GM21526 (cell line): ENCODE data around the gene PTDSS2.
"Not testable (repeated sequence)": the region's sequence is repeated elsewhere in the genome, so short reads cannot be mapped to it uniquely, and the experiment has no call there.

Source experiments
- ATAC-seq: cut with Tn5 transposase; IDR thresholded peaks from one replicate; pipeline ENCODE4 v1.9.1; 2021; ENCODE audit warnings: moderate library complexity; ENCODE audit not compliant: unreplicated experiment, low FRiP score

The PTDSS2 gene

DNA sequence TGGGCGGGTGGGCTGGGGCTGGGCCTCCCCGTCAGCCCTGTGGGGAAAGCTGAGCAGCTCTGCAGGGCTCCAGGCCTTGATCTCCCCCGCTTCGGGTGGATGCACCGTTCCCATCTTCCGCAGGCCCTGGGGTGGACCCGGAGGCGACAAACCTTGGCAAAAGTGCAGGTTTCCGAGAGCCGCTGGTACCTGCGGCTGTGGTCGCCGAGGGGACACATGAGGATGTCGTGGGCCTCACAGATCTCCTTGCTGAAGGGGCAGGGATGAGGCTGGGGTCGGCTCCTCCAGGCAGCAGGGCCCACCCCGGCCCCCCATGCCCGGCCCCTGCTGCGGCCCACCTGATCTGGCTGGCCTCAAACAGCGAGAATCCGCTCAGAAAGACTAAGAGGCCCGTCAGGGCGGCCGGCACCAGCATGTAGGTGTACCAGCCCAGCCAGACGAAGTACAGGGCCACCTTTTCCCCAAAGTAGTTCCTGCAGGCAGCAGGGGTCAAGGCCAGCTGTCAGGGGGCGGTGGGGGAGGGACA is 20.1 kb upstream of the PTDSS2 start:
- ATAC-seq: no peak

DNA sequence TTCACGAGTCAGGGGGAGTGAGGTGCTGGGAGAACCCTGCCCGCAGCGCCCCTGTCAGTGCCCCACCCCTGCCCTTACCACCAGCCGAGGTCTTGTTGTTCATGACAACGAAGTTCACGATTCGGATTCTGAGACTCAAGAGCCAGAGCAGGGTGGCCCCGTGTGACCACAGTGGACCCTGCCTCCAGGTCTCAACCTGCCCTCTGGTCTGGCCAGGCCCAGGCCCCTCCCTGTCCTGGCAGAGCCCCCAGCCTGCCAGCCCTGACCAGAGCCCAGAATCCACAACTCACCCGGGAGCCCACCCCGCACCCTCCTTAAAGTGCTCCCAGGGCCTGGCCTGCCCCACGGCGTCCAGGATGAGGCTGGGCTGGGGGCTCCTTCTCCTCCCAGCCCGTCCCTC is 18.2 kb upstream of the PTDSS2 start:
- ATAC-seq: no peak

DNA sequence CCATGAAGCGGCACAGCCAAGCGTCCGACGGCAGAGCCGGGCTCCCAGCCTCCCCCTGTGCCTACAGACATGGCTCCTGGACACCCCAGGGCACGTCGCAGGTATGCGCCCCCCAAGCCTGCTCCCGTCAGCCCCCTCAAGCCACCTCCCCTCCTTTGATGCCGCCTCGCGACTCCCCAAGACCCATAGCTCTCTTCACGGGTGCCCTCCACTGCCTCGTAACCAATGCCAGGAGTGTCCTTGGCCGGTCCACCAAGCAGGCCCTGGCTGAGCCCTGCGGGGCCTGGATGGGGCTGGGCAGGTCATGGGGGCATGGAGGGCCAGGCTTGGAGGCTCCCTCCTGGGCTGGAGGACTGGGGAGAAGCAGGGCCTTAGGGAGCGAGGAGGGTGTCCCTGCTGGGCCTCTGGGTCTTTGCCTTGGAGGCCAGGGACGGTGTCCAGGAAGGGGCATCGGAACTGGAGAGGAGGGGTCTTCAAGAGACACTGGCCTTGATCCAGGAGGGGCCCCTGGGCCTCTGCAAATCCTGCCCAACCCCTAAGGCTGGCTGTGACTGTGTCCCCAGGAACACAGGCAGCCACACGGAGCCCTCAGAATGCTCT is 17.5 kb upstream of the PTDSS2 start:
- no peak for ATAC-seq

DNA sequence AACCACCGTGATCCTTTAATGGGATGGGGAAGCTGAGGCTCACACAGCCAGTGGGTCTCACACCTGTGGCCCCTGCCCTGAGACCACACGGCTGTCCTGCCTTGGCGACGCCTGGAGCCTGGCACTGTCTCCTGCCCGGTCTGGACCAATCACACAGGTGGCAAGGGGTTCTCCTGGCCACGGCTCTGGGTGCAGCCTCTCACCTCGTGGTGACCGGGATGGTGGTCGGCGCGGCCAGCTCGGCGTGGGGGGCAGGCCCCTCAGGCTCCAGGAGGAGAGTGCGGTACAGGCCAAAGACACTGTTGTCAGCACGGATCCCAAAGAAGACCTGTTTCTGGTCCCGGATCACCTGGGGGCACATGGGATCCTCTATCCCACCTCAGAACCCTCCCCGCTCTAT is 17.0 kb upstream of the PTDSS2 start:
- no peak for ATAC-seq

DNA sequence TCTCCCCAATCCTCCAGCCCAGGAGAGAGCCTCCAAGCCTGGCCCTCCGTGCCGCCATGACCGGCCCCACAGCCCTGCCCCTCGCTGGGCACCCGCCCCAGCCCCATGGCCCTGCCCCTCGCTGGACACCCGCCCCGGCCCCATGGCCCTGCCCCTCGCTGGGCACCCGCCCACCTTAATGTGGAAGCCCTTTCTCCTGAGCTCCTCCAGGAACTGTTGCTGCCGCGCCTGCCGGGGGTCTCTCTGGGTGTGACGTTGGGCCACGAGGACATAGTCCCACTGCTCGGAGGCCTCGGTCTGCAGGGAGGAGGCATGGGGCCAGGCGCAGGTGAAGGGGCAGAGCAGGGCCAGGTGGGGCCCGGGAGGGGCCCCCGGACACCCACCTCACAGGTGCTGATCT is 16.4 kb upstream of the PTDSS2 start:
- no peak for ATAC-seq

DNA sequence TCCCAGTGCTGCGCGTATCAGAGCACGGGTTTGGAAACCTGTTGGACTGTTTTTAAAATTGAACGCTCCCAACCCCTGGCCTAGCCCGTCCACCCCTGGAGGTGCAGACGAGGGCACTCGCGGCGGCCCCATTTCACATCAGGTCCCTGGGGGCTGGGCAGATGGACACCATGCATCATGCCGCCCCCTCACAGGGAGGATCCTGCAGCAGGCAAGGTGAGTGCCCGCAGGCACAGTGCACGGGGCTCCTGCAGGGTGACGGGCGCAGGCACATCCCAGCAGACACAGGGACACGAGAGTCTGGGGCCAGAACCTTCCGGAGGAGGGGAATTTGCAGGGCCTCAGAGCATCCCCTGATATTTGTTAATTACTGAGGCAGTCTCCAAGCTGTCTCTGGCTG is 15.6 kb upstream of the PTDSS2 start:
- ATAC-seq: no peak

DNA sequence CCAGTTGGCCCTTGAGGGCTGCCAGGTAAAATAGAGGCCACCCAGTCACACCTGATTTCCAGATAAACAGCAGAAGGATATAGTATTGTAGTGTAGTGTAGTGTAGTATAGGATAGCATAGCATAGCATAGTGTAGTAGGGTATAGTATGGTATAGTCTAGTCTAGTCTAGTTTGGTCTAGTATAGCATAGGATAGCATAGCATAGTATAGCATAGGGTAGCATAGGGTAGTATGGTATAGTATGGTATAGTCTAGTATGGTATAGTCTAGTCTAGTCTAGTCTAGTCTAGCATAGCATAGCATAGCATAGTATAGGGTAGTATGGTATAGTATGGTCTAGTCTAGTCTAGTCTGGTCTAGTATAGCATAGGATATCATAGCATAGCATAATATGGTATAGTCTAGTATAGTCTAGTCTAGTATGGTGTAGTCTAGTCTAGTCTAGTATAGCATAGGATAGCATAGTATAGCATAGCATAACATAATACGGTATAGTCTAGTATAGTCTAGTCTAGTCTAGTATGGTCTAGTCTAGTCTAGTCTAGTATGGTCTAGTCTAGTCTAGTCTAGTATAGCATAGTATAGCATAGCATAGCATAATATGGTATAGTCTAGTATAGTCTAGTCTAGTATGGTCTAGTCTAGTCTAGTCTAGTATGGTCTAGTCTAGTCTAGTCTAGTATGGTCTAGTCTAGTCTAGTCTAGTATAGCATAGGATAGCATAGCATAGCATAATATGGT is 14.9 kb upstream of the PTDSS2 start:
- ATAC-seq: not testable (repeated sequence)

DNA sequence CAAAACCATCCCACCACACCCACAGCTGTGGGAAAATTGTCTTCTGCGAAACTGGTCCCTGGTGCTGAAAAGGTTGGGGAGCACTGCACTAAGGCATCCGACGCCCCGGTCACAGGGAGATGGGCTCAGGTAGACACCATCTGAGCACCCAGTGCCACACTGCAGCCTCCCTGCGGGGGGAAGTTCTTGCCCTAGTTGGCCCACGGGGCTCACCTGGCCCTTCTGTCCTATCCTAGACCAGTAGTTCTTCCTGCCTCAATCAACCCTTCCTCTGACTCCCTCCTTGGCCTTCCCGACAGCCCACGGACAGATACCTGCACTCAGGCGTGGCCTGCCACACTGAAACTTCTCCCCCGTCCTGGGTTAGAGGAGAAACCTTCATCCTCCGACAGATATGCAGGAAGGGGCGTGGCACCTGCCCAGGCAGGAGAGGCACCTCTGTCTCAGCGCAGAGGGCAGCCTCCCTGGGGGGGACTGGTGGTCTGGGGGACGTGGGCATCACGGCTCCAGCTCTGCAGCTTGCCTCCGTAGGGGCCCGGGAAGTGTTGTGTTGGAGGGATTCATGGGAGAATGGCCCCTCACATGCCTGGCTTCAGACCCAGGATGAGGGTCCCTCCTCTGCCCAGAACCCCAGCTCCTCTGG is 12.7 kb upstream of the PTDSS2 start:
- no peak for ATAC-seq

DNA sequence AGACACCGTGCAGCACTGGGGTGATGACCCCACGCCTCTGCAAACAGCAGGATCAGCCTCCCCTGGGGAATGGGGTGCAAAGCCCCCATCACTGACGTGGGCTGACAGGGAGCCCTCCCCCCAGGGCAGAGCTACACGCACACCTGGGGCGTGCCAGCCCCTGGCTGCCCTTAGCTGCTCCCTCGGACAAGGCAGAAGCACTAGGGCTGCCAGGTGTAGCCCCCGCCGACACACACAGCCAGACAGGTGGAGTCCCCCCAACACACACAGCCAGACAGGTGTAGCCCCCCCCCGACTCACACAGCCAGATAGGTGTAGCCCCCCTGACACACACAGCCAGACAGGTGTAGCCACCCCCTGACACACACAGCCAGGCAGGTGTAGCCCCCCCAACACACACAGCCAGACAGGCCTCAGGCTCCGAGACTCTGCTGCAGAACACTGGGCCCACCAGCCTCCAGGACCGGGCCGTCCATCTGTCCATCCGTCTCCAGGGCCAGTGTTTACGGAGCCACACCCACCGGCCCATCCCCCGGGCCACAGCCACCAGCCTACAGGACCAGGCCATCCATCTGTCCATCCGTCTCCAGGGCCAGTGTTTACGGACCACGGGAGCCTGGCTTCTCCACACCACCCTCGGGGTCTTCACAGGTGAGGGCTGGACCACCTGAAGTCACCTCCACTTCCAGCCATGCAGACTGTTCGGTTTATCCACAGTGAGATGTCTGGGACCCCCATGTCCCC is 11.8 kb upstream of the PTDSS2 start:
- ATAC-seq: no peak

DNA sequence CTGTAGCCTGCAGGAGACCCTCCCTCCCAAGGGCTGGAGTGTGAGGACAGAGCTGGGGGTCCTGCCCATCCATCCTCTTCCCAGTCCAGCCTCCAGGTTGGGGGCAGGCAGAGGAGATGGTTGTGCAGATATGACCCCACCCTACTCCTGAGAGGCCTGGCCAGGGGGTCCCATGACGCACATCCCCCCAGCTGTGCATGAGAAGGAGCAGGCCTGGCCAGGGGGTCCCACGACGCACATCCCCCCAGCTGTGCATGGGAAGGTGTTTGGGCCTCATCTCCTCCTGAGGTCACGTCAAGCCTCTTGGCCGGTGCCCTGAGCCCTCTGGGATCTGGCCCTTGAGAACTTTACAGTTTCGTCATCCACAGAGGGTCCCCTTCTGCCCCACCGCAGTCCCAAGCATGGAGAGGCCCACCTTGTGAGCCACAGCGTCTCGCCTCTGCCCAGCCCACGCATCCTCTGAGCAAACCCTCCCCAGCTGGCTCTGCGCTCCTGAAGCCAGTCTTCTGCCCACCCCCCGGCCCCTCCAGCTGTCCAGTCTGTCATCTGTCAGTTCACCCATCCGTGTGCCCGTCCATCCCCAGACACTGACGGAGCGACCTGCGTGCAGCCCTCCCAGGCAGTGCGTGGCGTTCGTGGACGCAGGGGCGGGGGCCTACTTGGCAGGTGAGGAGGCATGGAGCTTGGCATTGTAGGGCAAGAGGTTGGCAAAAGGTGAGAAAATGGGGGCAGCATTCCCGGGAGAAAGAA is 10.6 kb upstream of the PTDSS2 start:
- no peak for ATAC-seq

DNA sequence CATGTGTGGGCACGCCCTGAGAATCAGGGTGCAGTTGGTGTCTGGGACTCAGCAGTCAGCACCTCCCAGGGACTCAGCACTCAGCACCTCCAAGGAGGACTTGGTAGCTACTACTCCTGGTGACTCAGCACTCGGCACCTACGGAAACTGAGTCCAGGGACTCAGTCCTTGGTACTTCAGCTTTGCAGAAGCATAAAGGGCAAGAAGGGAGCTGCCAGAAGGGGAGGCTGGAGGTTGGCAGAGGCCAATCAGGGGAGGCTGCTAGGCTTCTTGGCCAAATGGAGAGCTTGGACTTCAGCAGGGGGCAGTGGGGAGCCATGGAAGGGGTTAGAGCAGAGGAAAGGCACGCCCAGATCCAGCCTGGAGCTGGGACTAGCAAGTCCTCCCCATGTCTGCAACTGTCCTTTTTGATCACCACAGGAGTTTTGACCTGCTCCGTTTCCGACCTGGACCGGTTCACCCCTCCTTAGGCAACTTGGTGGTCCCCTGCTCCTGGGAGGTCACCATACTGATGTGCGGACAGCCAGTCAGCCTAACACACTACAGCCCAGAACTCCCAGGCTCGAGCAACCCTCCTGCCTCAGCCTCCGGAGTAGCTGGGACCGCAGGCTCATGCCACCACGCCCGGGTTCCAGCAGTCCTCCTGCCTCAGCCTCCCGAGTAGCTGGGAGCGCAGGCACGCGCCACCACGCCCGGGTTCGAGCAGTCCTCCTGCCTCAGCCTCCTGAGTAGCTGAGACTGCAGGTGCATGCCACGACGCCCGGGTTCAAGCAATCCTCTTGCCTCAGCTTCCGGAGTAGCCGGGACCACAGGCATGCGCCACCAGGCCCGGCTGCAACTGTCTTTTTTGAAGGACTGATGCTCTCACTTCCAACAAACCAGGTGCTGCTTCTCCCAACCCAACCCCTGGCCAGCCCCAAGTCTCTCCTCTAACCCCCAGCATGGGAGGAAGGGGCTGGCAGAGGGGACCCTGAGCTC is 9.7 kb upstream of the PTDSS2 start:
- no peak for ATAC-seq

DNA sequence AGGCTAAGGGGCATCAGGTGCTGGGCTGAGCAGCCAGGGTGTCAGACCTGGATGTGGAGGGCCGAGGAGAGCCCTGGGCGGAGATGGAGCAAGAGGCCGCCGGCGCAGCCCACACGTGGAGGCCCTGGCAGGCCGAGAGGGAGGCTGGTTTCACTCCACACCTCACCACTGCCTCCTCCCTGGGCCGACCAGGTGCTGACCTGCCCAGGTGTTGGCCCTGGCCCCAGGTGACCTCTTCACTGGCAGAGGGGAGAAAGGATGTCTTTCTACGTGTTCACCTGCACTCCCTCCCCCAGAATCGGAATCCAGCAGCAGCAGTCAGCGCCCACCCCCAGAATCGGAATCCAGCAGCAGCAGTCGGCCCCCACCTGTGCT is 9.0 kb upstream of the PTDSS2 start:
- ATAC-seq: no peak

DNA sequence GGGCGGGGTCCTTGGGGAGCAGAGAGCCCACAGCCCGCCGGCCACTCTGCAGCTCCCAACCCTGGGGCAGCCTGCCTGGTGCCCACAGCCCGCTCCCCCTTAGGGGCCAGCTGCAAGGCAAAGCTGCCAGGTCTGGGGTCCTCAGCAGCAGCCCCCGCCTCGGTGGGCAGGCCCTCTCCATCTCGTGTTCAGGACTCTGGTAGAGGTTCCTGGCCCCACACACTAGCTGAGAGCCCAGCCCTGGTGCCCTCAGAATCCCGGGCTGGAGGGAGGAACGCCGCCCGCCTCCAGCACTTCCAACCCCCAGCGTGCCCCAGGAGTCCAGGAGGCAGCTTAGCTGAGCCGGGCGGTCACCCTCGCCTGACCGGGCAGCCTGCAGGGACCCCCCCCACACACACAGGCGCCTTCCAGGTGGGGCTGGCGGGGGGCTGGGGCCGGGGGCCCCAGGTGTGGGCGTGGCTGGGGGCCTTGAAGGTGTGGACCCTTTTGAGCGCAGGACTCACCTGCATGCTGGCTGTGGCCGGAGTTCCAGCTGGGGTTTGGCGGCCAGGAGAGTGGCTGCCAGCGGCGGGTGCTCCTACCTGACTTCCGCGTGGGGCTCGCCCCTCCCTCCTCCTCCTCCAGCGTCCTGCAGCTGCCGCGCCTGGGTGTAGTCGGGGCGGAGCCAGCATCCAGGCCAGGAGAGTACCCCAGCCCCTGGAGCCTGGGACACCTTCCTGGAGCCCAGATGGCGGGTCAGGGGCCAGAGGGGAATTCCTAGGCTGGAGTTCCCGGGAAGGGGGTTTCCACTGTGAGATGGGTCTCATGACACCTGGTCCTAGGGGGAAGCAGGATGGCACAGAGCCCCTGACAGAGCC is 8.4 kb upstream of the PTDSS2 start, which contains the start of gene ANO9:
ANO9 (minus strand) TSS at position 594 of the 857 bp plus-strand sequence; CDS start at position 509, 85 bp downstream.
- no peak for ATAC-seq

DNA sequence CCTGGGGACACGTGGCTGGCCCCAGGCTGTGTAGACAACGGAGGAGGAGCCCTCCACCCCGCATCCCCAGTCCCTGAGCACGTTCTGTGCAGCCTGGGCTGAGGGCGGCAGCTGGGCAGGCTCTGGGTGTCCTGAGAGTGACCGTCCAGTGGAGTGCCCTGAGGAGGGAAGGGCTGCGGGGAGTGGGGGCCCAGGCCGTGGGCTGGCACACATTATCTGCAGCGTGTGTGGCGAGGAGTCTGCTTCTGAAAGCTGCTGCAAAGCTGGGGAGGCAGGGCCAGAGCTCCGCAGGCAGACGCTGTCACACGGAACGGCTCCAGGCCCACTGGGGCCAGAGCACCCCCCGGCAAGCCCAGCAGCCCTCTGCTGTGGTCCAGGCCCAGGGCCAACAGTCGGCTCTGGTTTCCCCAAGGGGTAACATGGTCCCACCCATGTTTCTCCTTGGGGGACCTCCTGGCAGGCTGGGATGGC is 7.4 kb upstream of the PTDSS2 start:
- ATAC-seq: no peak

DNA sequence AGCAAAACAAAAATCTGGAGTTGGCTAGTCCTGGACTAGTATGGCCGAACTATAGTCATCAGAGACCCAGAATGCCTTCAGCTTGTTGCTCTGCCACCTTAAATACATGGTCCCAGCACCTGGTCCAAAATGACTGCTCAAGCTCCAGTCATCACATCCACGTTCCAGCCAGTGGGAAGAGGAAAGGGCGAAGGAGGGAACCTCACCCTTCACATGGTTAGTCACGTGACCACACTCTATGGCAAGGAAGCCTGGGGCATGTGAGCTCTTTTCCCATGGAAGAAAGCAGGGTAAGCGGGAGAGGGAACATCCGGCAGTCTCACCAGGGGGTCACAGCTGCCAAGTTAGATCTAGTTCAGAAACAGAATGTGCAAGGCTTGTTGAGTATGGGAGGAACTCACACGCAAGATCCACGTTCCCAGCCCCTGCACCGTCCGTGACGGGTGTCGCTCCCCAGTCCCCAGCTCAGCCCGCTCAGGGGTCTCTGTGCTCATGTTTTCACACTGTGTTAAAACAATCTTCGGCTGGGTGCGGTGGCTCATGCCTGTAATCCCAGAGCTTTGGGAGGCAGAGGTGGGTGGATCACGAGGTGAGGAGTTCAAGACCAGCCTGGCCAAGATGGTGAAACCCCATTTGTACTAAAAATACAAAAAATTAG is 6.4 kb upstream of the PTDSS2 start:
- ATAC-seq: no peak

DNA sequence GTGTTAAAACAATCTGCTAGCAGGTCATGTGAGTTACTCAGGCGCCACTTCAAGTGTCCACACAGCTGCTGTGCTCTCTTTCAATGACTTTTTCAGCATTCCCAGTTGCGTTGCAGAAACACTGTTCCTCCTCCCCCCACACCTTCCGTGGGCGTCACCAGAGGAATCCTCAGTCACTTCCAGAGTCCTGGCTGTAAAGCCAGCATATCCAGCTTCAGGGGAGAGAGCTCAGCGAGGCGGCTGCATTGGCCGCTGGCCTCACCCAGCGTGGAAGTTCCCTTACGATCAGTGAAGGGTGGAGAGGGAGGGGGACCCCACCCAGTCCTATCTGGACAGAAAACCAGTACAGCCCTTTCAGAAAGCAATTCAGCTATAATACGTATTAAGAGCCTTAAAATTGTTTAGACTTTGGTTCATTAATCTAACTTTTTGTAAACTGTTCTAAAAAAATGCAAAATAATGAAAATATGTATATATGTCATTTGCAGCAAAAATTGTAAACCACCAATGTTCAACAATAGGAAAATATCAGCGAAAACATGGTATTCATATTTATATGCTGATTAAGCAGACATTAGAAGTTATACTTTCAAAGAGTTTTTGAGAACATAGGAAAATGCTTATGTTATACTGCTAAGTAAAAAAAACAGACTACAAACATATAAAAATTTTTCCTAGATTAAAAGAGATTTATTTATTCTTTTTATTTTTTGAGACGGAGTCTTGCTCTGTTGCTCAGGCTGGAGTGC is 5.5 kb upstream of the PTDSS2 start:
- ATAC-seq: no peak
